Cardiac muscle cell (in vitro differentiated cells and primary cell): ENCODE data around the gene DTX1. TPM values are rescaled to one million over a fixed set of nuclear protein-coding genes. Genes with fewer than 3 reads are reported as not detected.

Source experiments
- DNase-seq, 2 donors: peaks; one replicate each; pipeline versions ENCODE4 v3.0.0 to v3.0.0-alpha.2; 2010 to 2017; ENCODE audit warnings: low read depth in 1 of 2, low spot score in 1 of 2
- H3K27ac ChIP-seq: fragments of 200-600 bp; sonication (generic); 2 replicates; pipeline ENCODE4 v1.5.1; 2016
- H3K27me3 ChIP-seq: fragments of 200-600 bp; sonication (generic); 2 replicates; pipeline ENCODE4 v1.6.0; 2016; ENCODE audit warnings: control low read depth
- H3K36me3 ChIP-seq: fragments of 200-600 bp; sonication (generic); 2 replicates; pipeline ENCODE4 v1.5.1; 2016; ENCODE audit warnings: control low read depth
- H3K4me1 ChIP-seq: fragments of 200-600 bp; sonication (generic); 2 replicates; pipeline ENCODE4 v1.8.1; 2017; ENCODE audit warnings: low read depth, mild to moderate bottlenecking, mixed run types
- H3K4me3 ChIP-seq: fragments of 200-600 bp; sonication (generic); 2 replicates; pipeline ENCODE4 v1.5.1; 2016; ENCODE audit warnings: mild to moderate bottlenecking
- H3K9me3 ChIP-seq: fragments of 200-600 bp; sonication (generic); 2 replicates; pipeline ENCODE4 v1.5.1; 2017; ENCODE audit warnings: low read depth, mild to moderate bottlenecking, control low read depth
- polyA plus RNA-seq: library from polyadenylated mRNA; unstranded; fragments of >200 nt; fragmentation: Nextera tagmentation; extraction: Ambion mirVana; gene quantifications from 2 replicates; pipeline ENCODE4 v1.2.1, GENCODE V29; 2016
- total RNA-seq: library from RNA; depleted of rRNA; stranded (reverse); fragments of >200 nt; gene quantifications from 2 replicates; pipeline ENCODE4 v1.2.3, GENCODE V29; 2016
- TF ChIP-seq, protein P1 (sequence below): IDR thresholded peaks from 2 replicates; pipeline ENCODE4 v1.5.1; 2012; ENCODE audit warnings: low read depth, mild to moderate bottlenecking, low read length

Gene DTX1
- total and polyA plus RNA-seq, 2 experiments from 2014 or later, result 0.46 to 0.48 TPM

DNA sequence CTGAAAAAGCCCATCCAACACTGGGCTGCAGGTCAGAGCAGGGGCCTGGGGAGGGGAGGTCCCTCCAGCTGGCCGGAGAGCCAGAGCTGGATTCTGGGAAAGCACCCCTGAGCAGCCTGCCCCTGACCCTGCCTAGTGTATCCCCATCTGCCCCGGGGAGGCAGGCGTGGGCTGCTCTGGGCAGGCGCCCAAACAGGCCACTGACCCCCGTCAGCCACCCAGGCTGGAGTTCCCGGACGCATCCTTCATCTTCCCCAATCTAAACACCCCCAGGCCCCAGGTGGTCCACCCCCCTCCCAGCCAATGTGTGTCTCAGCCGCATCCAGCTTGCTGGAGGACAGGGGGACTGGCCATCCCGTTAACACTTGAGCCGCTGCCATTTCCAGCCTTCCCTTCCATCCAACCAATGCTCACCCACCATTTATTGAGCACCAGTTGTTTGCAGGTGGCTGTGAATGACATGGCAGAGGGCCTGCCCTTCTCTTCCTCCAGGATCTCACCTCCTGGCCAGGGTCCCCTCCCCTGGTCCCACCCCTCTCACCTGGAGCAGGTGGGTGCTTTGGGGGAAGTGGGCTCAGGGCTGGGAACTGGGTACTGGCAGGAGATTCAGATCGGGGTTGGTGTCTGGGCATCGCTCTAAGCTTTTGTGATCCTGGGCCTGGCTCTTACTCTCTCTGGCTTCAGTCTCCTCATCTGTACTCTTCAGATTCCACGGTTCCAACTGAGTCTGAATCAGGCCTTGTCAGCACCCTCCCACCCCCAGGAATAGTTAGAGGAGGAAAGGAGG lies 743 bp upstream of the DTX1 start:
- Histone ChIP-seq H3K27me3 (peaks cover 63% of the 10 kb centered on the region), H3K9me3 (no peaks in the 10 kb centered on the region), H3K27ac (no peak overlapping the region), H3K36me3 (no peaks in the 10 kb centered on the region), H3K4me3 (no peak overlapping the region), H3K4me1 (no peaks in the 10 kb centered on the region)
- TF ChIP-seq, protein P1, sequence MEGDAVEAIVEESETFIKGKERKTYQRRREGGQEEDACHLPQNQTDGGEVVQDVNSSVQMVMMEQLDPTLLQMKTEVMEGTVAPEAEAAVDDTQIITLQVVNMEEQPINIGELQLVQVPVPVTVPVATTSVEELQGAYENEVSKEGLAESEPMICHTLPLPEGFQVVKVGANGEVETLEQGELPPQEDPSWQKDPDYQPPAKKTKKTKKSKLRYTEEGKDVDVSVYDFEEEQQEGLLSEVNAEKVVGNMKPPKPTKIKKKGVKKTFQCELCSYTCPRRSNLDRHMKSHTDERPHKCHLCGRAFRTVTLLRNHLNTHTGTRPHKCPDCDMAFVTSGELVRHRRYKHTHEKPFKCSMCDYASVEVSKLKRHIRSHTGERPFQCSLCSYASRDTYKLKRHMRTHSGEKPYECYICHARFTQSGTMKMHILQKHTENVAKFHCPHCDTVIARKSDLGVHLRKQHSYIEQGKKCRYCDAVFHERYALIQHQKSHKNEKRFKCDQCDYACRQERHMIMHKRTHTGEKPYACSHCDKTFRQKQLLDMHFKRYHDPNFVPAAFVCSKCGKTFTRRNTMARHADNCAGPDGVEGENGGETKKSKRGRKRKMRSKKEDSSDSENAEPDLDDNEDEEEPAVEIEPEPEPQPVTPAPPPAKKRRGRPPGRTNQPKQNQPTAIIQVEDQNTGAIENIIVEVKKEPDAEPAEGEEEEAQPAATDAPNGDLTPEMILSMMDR, result no peak
- no peak for DNase-seq

DNA sequence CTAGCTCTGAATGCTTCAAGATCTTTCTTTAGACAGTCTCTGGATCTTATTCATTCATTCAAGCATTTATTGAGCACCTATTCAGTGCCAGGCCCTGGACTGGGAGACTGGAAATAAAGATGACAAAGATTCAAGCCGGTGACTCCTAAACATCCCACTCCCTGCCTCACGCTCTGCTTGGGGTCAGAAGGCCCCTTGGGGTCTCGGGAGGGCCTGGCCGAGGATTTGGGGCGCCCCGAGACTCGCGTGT lies 224 bp upstream of the DTX1 start:
- Histone ChIP-seq H3K4me3 (peak overlapping the region; percentile 39), H3K27ac (no peak overlapping the region), H3K27me3 (peaks cover 63% of the 10 kb centered on the region), H3K36me3 (no peaks in the 10 kb centered on the region), H3K9me3 (no peaks in the 10 kb centered on the region), H3K4me1 (no peaks in the 10 kb centered on the region)
- TF ChIP-seq, protein P1, result no peak
- DNase-seq, result no peak

DNA sequence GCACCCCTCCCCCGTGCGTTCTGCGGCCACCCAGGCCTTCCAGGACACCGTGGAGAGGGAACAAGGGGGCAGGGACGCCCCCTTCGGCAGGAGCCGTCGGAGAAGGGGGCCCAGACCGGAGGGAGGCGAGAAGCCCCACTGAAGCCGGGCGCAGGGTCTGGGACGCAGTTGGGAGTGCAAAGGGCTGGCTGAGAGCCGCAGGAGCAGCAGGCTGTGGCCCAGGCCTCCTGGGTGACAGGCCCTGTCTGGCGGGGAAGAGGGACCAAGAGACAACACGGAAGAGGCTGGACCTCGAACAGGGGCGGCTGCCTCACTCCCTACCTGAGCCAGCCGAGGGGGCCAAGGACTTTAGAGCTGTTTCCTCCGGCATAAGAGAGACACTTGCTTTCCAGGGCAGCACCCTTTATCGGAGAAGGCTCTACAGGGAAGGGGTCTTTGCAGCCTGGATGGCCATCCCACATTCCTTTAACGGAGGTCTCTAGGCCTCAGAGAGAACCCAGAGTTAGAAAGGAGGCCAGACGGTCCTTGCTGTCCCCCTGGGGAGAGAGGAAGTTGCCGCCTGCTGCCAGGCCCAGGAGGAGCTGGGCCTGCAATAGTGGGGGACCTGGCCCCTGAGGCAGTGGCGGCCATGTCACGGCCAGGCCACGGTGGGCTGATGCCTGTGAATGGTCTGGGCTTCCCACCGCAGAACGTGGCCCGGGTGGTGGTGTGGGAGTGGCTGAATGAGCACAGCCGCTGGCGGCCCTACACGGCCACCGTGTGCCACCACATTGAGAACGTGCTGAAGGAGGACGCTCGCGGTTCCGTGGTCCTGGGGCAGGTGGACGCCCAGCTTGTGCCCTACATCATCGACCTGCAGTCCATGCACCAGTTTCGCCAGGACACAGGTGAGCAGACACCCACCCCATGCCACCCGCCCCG lies 1.3 kb downstream of the DTX1 start:
- TF ChIP-seq, protein P1, result no peak
- Histone ChIP-seq H3K27me3 (peaks cover 63% of the 10 kb centered on the region), H3K36me3 (no peaks in the 10 kb centered on the region), H3K4me3 (no peak overlapping the region), H3K4me1 (no peaks in the 10 kb centered on the region), H3K27ac (no peak overlapping the region), H3K9me3 (no peaks in the 10 kb centered on the region)
- DNase-seq, result no peak

DNA sequence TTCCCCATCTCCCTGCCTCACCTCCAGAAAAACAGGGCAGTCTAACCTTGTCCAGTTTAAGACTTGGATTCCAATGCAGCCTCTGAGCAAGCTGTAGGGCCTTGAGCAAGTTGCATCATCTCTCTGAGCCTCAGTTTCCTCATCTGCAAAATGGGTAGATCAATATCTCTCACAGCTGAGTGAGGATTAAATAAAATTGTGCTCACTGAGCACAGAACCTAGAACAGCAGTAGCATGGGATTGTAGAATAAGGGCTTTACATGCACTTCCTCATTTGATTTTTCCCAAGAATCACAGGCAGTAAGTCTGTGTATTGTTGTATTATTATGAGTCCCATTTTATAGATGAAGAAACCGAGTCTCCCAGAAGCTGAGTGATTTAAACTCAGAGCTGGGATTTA lies 2.0 kb downstream of the DTX1 start:
- no peaks in the 10 kb centered on the region for H3K36me3 ChIP-seq
- TF ChIP-seq, protein P1, result no peak
- no peak overlapping the region for H3K4me3 ChIP-seq
- H3K27me3 ChIP-seq, result peaks cover 56% of the 10 kb centered on the region
- H3K4me1 ChIP-seq, result no peaks in the 10 kb centered on the region
- H3K9me3 ChIP-seq, result no peaks in the 10 kb centered on the region
- H3K27ac ChIP-seq, result no peak overlapping the region
- DNase-seq, result no peak

DNA sequence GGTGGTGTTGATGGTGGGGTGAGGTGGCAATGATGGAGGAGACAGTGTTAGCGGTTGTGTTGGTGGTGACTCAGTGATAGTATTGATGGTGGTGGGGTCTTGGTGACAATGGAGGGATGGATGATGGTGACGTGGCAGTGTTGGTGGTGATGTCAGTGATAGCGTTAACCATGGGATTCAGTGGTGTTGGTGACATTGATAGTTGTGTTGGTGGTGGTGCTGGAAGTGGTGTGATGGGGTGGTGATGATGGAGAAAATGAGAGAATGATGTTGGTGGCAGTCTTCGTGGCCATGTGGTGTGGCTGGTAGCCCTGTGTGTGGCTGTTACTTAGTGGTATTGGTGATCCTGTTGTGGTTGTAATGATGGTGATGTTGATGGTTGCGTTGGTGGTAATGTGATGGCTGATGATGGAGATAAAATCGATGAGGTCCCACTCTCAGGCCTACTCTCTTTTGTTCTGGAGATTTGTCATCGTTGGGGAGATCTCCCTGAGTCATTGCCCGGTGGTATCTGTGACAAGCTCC lies 2.6 kb downstream of the DTX1 start:
- no peaks in the 10 kb centered on the region for H3K4me1 ChIP-seq
- no peaks in the 10 kb centered on the region for H3K36me3 ChIP-seq
- H3K4me3 ChIP-seq, result no peak overlapping the region
- no peak for DNase-seq
- no peak overlapping the region for H3K27ac ChIP-seq
- H3K9me3 ChIP-seq, result no peaks in the 10 kb centered on the region
- TF ChIP-seq, protein P1, result no peak
- H3K27me3 ChIP-seq, result peaks cover 51% of the 10 kb centered on the region
